ENCODE results near the gene SOX15. TPM values are rescaled to one million over a fixed set of nuclear protein-coding genes. Genes with fewer than 3 reads are reported as not detected.
A peak's percentile ranks its signal among the peaks of the same experiment; 100 is the strongest.

SOX15 gene
- total RNA-seq, 2 donors from 2014 or later, result 0.61 to 1.0 TPM

- Histone ChIP-seq H3K27me3 (no peaks in the 10 kb centered on the region), H3K4me1 (peaks cover 3% of the 10 kb centered on the region), H3K36me3 (no peaks in the 10 kb centered on the region), H3K27ac (peak within 1 kb of the TSS; percentile 87), H3K4me3 (peak within 1 kb of the TSS; percentile 46), H3K9ac (ENCODE audit: low read depth in 2 of 2, low read length in 2 of 2) (peak within 1 kb of the TSS; percentile 78 to 86), H3K9me3 (no peaks in the 10 kb centered on the region)
- intact Hi-C loops (cut with DNase I), result loop anchor here (10.0 kb wide), 1 partner anchor 149 kb away; the partner anchor contains the start of genes FGF11 and TMEM102
- DNase-seq, result peak; percentile 96
- TF ChIP-seq CTCF (IDR thresholded peaks at IDR 0.05), result no peak
Observed at GRCh38 chr17:7583253-7584109, 6.4 kb downstream of the SOX15 start, which contains the start of gene MPDU1. TSS of gene MPDU1 (plus strand) at chr17:7583852. CDS start at chr17:7583863, 11 bp downstream.

GRCh38 chr17:7582396-7583252, 7.3 kb downstream of the SOX15 start:
- Histone ChIP-seq H3K4me3 (peak overlapping the region; percentile 46), H3K9ac (ENCODE audit: low read depth in 2 of 2, low read length in 2 of 2) (peak overlapping the region; percentile 66 to 86), H3K27ac (peak overlapping the region; percentile 87), H3K27me3 (no peaks in the 10 kb centered on the region), H3K4me1 (peaks cover 3% of the 10 kb centered on the region), H3K9me3 (no peaks in the 10 kb centered on the region), H3K36me3 (peaks cover 3% of the 10 kb centered on the region)
- intact Hi-C loops (cut with DNase I), result loop anchor here (10.0 kb wide), 1 partner anchor 148 kb away; the partner anchor contains the start of genes FGF11 and TMEM102
- no peak for TF ChIP-seq CTCF (IDR thresholded peaks at IDR 0.05)
- no peak for DNase-seq

- peaks cover 3% of the 10 kb centered on the region for H3K4me1 ChIP-seq
- intact Hi-C loops (cut with DNase I), result loop anchor here (10.0 kb wide), 1 partner anchor 146 kb away; the partner anchor contains the start of genes FGF11 and TMEM102
- H3K4me3 ChIP-seq, result no peak overlapping the region
- H3K9ac ChIP-seq (ENCODE audit: low read depth in 2 of 2, low read length in 2 of 2), result peak overlapping the region; percentile 44 to 85
- H3K27me3 ChIP-seq, result no peaks in the 10 kb centered on the region
- H3K9me3 ChIP-seq, result no peaks in the 10 kb centered on the region
- no peak for TF ChIP-seq CTCF (IDR thresholded peaks at IDR 0.05)
- no peak for DNase-seq
- peak overlapping the region; percentile 78 for H3K27ac ChIP-seq
- H3K36me3 ChIP-seq, result peaks cover 16% of the 10 kb centered on the region
Observed at GRCh38 chr17:7580604-7581575, 9.0 kb downstream of the SOX15 start.

GRCh38 chr17:7579834-7580603, 9.9 kb downstream of the SOX15 start:
- Histone ChIP-seq H3K36me3 (peaks cover 24% of the 10 kb centered on the region), H3K4me3 (peak overlapping the region; percentile 15), H3K9ac (ENCODE audit: low read depth in 2 of 2, low read length in 2 of 2) (peak overlapping the region; percentile 48 to 85), H3K9me3 (no peaks in the 10 kb centered on the region), H3K27me3 (no peaks in the 10 kb centered on the region), H3K27ac (peak overlapping the region; percentile 78), H3K4me1 (peaks cover 10% of the 10 kb centered on the region)
- intact Hi-C loops (cut with DNase I), result loop anchor here (10.0 kb wide), 1 partner anchor 145 kb away; the partner anchor contains the start of genes FGF11 and TMEM102
- no peak for TF ChIP-seq CTCF (IDR thresholded peaks at IDR 0.05)
- no peak for DNase-seq

Data from colonic mucosa (tissue), 4 donors.